Cardiac muscle cell (in vitro differentiated cells and primary cell): Measurements from ENCODE around the gene LARP6. TPM values are rescaled to one million over a fixed set of nuclear protein-coding genes. Genes with fewer than 3 reads are reported as not detected.
"Not testable (repeated sequence)": the region's sequence is repeated elsewhere in the genome, so short reads cannot be mapped to it uniquely, and the experiment has no call there.

ENCODE experiments used
- DNase-seq, 2 donors: peaks; one replicate each; pipeline versions ENCODE4 v3.0.0 to v3.0.0-alpha.2; 2010 to 2017; ENCODE audit warnings: low read depth in 1 of 2, low spot score in 1 of 2
- H3K27ac ChIP-seq: fragments of 200-600 bp; sonication (generic); 2 replicates; pipeline ENCODE4 v1.5.1; 2016
- H3K27me3 ChIP-seq: fragments of 200-600 bp; sonication (generic); 2 replicates; pipeline ENCODE4 v1.6.0; 2016; ENCODE audit warnings: control low read depth
- H3K36me3 ChIP-seq: fragments of 200-600 bp; sonication (generic); 2 replicates; pipeline ENCODE4 v1.5.1; 2016; ENCODE audit warnings: control low read depth
- H3K4me1 ChIP-seq: fragments of 200-600 bp; sonication (generic); 2 replicates; pipeline ENCODE4 v1.8.1; 2017; ENCODE audit warnings: low read depth, mild to moderate bottlenecking, mixed run types
- H3K4me3 ChIP-seq: fragments of 200-600 bp; sonication (generic); 2 replicates; pipeline ENCODE4 v1.5.1; 2016; ENCODE audit warnings: mild to moderate bottlenecking
- H3K9me3 ChIP-seq: fragments of 200-600 bp; sonication (generic); 2 replicates; pipeline ENCODE4 v1.5.1; 2017; ENCODE audit warnings: low read depth, mild to moderate bottlenecking, control low read depth
- CTCF ChIP-seq: IDR thresholded peaks from 2 replicates; pipeline ENCODE4 v1.5.1; 2012; ENCODE audit warnings: low read depth, mild to moderate bottlenecking, low read length
- polyA plus RNA-seq: library from polyadenylated mRNA; unstranded; fragments of >200 nt; fragmentation: Nextera tagmentation; extraction: Ambion mirVana; gene quantifications from 2 replicates; pipeline ENCODE4 v1.2.1, GENCODE V29; 2016
- total RNA-seq: library from RNA; depleted of rRNA; stranded (reverse); fragments of >200 nt; gene quantifications from 2 replicates; pipeline ENCODE4 v1.2.3, GENCODE V29; 2016

The LARP6 gene
- total and polyA plus RNA-seq, 2 experiments from 2014 or later: 45.7 to 54.2 TPM

GRCh38 chr15:70866982-70867641, 13.2 kb upstream of the LARP6 start:
- peaks cover 17% of the 10 kb centered on the region for H3K4me1 ChIP-seq
- no peaks in the 10 kb centered on the region for H3K9me3 ChIP-seq
- no peak overlapping the region for H3K27ac ChIP-seq
- H3K36me3 ChIP-seq: no peaks in the 10 kb centered on the region
- no peaks in the 10 kb centered on the region for H3K27me3 ChIP-seq
- TF ChIP-seq CTCF: no peak
- H3K4me3 ChIP-seq: no peak overlapping the region
- DNase-seq: peak in 1 of 2 donors; percentile 53

GRCh38 chr15:70863450-70864218, 9.7 kb upstream of the LARP6 start:
- H3K4me3 ChIP-seq: no peak overlapping the region
- H3K9me3 ChIP-seq: no peaks in the 10 kb centered on the region
- H3K4me1 ChIP-seq: peaks cover 7% of the 10 kb centered on the region
- H3K27ac ChIP-seq: no peak overlapping the region
- DNase-seq: peak in 1 of 2 donors; percentile 87
- no peaks in the 10 kb centered on the region for H3K36me3 ChIP-seq
- no peaks in the 10 kb centered on the region for H3K27me3 ChIP-seq
- no peak for TF ChIP-seq CTCF

GRCh38 chr15:70859998-70860397, 6.0 kb upstream of the LARP6 start:
- H3K36me3 ChIP-seq: no peaks in the 10 kb centered on the region
- no peak for DNase-seq

GRCh38 chr15:70859322-70859908, 5.5 kb upstream of the LARP6 start:
- no peaks in the 10 kb centered on the region for H3K27me3 ChIP-seq
- no peak overlapping the region for H3K4me3 ChIP-seq
- peaks cover 3% of the 10 kb centered on the region for H3K4me1 ChIP-seq
- H3K36me3 ChIP-seq: no peaks in the 10 kb centered on the region
- H3K9me3 ChIP-seq: no peaks in the 10 kb centered on the region
- DNase-seq: peak in 1 of 2 donors; percentile 20
- H3K27ac ChIP-seq: no peak overlapping the region
- TF ChIP-seq CTCF: no peak

More at GRCh38 chr15:70859998-70860397, 6.0 kb upstream of the LARP6 start:
- TF ChIP-seq CTCF: no peak
- H3K9me3 ChIP-seq: no peaks in the 10 kb centered on the region
- no peaks in the 10 kb centered on the region for H3K4me1 ChIP-seq
- H3K4me3 ChIP-seq: no peak overlapping the region
- no peak overlapping the region for H3K27ac ChIP-seq
- no peaks in the 10 kb centered on the region for H3K27me3 ChIP-seq

- H3K27ac ChIP-seq, H3K9me3 ChIP-seq, DNase-seq, H3K4me1 ChIP-seq, H3K4me3 ChIP-seq, H3K27me3 ChIP-seq, H3K36me3 ChIP-seq: not testable (repeated sequence)
These were observed 4.8 kb upstream of the LARP6 start for GRCh38 chr15:70858614-70859321.
